ENCODE measurements around the gene ZNF816. TPM values are rescaled to one million over a fixed set of nuclear protein-coding genes. Genes with fewer than 3 reads are reported as not detected.

The ZNF816 gene
- total and polyA plus RNA-seq, 2 of the 8 experiments (the other 6 are each of a cell fraction or from before 2014, with no cell fraction given) = 2.7 to 13.2 TPM

DNA sequence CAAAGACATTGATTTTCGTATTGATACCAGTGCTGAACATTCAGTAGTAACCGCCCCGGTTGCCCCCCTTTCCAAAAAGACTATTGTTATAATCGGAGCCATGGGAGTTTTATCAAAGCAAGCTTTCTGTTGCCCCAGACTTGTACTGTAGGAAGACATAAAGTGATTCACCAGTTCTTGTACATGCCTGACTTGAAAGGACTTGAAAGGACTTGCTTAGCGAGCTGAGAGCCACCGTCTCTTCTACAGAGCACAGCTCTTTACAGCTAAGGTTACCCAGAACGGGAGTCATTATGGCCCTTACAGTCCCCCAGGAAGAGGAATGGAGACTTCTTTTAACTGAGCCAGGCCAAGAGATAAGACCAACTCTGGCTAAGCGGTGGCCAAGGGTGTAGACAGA is 5.1 kb downstream of the ZNF816 start:
- Histone ChIP-seq H3K9me3 (ENCODE audit: insufficient read depth in 2 of 2, low read depth in 1 of 2, low read length in 1 of 2) (0 out of 4 replicates have a peak, but pooled peaks cover 0 to 3% of the 10 kb centered on the region in 2 experiments), H3K27ac (ENCODE audit: low read depth, low read length) (no peak overlapping the region), H3K27me3 (replicated peaks in 1 of 4; ENCODE audit: control insufficient read depth in 3 of 4, extremely low read depth in 1 of 4, insufficient read depth in 3 of 4, low read length in 3 of 4) (no peaks in the 10 kb centered on the region), H3K4me2 (ENCODE audit: insufficient read depth in 1 of 2, low read depth in 2 of 2, low read length in 2 of 2) (no peak overlapping the region), H2AK5ac (ENCODE audit: low read depth, low read length) (no peak overlapping the region), H4K8ac (ENCODE audit: extremely low read depth, insufficient read depth, low read length) (no peak overlapping the region), H4K5ac (ENCODE audit: insufficient read length, low read depth, low read length) (no peak overlapping the region), H3K23me2 (ENCODE audit: low read depth, low read length) (no peaks in the 10 kb centered on the region; the same call in 1 of the 2 replicates), H2BK20ac (ENCODE audit: low read length) (no peak overlapping the region), H3K23ac (ENCODE audit: insufficient read length) (no peak overlapping the region), H4K20me1 (replicated peaks in 1 of 2; ENCODE audit: control insufficient read depth in 1 of 2, insufficient read depth in 2 of 2, low read length in 2 of 2) (peaks cover 0 to 2% of the 10 kb centered on the region in 2 experiments), H3K18ac (ENCODE audit: extremely low read depth, low read length) (no peak overlapping the region), H4K91ac (replicated peaks; ENCODE audit: insufficient read length, low read length) (no peak overlapping the region), H3K36me3 (ENCODE audit: control insufficient read depth in 2 of 4, insufficient read depth in 4 of 4, low read length in 3 of 4) (peaks cover 4 to 58% (median 19%) of the 10 kb centered on the region in 4 experiments; a peak in 6 of 8 replicates), H3K4me1 (replicated peaks in 1 of 4; ENCODE audit: control insufficient read depth in 3 of 4, insufficient read depth in 4 of 4, low read length in 3 of 4) (peaks cover 0 to 2% (median 0%) of the 10 kb centered on the region in 4 experiments; a peak in 1 of 7 replicates), H2AFZ (ENCODE audit: low read length) (no peak overlapping the region), H3K4me3 (ENCODE audit: extremely low read depth in 1 of 4, insufficient read depth in 2 of 4, low read depth in 3 of 4, low read length in 4 of 4) (no peak overlapping the region), H3K9ac (replicated peaks in 1 of 4; ENCODE audit: extremely low read depth in 1 of 4, low read depth in 3 of 4, low read length in 3 of 4) (no peak overlapping the region), H3K14ac (ENCODE audit: insufficient read length) (no peak overlapping the region), H2BK15ac (ENCODE audit: low read length) (no peak overlapping the region), H2BK120ac (replicated peaks; ENCODE audit: low read depth, low read length) (no peak overlapping the region), H2BK5ac (ENCODE audit: low read depth, low read length) (no peak overlapping the region), H3K56ac (replicated peaks; ENCODE audit: insufficient read length, low read depth, low read length) (no peak overlapping the region), H3K79me1 (ENCODE audit: low read depth, low read length) (peaks cover 5% of the 10 kb centered on the region; the same call in 1 of the 2 replicates), H3K4ac (replicated peaks; ENCODE audit: insufficient read length, low read depth, low read length) (no peak overlapping the region), H2BK12ac (ENCODE audit: low read depth, low read length) (no peak overlapping the region), H3K79me2 (ENCODE audit: control insufficient read depth in 1 of 2, insufficient read depth in 2 of 2, low read length in 2 of 2) (peaks cover 0 to 25% of the 10 kb centered on the region in 2 experiments; a peak in 2 of 4 replicates)
- WGBS, 2 experiments (ENCODE audit: extremely low coverage in 1 of 2, insufficient coverage in 1 of 2, insufficient read length in 1 of 2, insufficient replicate concordance in 2 of 2, low coverage in 1 of 2, low lambda C conversion rate in 2 of 2, missing lambda C conversion rate in 1 of 2) = 86% methylated on average over 8 of the region's 8 CpGs; no CpG with 5 or more reads in 1 of the 2 experiments
- CTCF ChIA-PET (ENCODE audit: partially characterized antibody) = no interaction called here
- no peak for TF ChIP-seq CEBPB (IDR thresholded peaks at IDR 0.05; ENCODE audit: low read depth, low read length)
- no peak for TF ChIP-seq GTF2F1 (IDR thresholded peaks at IDR 0.05; ENCODE audit: borderline replicate concordance, low read depth, low read length)
- DNase-seq (ENCODE audit: low read depth in 1 of 2, low spot score in 2 of 2) = no peak
- POLR2A ChIA-PET (ENCODE audit: partially characterized antibody) = no interaction called here
- no peak for FAIRE-seq

All from H1 (cell line).